Activated CD4-positive, alpha-beta memory T cell treated with anti-CD3 and anti-CD28 coated beads for 36 hours (primary cell): Measurements from ENCODE around the gene METTL14. TPM values are rescaled to one million over a fixed set of nuclear protein-coding genes. Genes with fewer than 3 reads are reported as not detected.

Experiments used
- CTCF ChIA-PET: fragments of 350-600 bp; sonication (Branson Sonifier 250); formaldehyde crosslinking; loops from one replicate; lab custom pipeline; 2021; ENCODE audit warnings: antibody characterized with exemption, inconsistent platforms; lab: Charles Lee
- POLR2A ChIA-PET: fragments of 350-600 bp; sonication (Branson Sonifier 250); formaldehyde crosslinking; loops from one replicate; lab custom pipeline; 2021; ENCODE audit warnings: antibody characterized with exemption; lab: Charles Lee
- DNase-seq: peaks from one replicate; pipeline ENCODE4 v3.0.0-alpha.2; 2020
- H3K27ac Mint-ChIP-seq: one replicate; pipeline ENCODE4 v1.8.0; 2021; ENCODE audit warnings: mixed read lengths
- H3K27me3 Mint-ChIP-seq: one replicate; pipeline ENCODE4 v1.8.0; 2021; ENCODE audit warnings: mixed read lengths
- H3K36me3 Mint-ChIP-seq: one replicate; pipeline ENCODE4 v1.8.0; 2021; ENCODE audit warnings: mixed read lengths
- H3K4me1 Mint-ChIP-seq: one replicate; pipeline ENCODE4 v1.8.0; 2021; ENCODE audit warnings: low read depth, mixed read lengths
- H3K4me3 Mint-ChIP-seq: one replicate; pipeline ENCODE4 v1.8.0; 2021; ENCODE audit warnings: mild to moderate bottlenecking, mixed read lengths
- H3K9me3 Mint-ChIP-seq: one replicate; pipeline ENCODE4 v1.8.0; 2021; ENCODE audit warnings: mixed read lengths
- intact Hi-C: fragments of 100-400 bp; cut with micrococcal nuclease; formaldehyde crosslinking; loops from one replicate; pipeline ENCODE4 v1.15.1; 2023
- total RNA-seq, 2 experiments: library from RNA; stranded (reverse); gene quantifications; one replicate each; pipeline ENCODE4 v1.2.3, GENCODE V29; 2021

Gene METTL14
- total RNA-seq, 2 experiments from 2014 or later: 39.8 to 48.3 TPM

- Mint-ChIP-seq H3K4me3 (no peak overlapping the region), H3K36me3 (peaks cover 32% of the 10 kb centered on the region), H3K27ac (no peak overlapping the region), H3K27me3 (no peaks in the 10 kb centered on the region), H3K9me3 (no peaks in the 10 kb centered on the region), H3K4me1 (no peaks in the 10 kb centered on the region)
- POLR2A ChIA-PET: no interaction called here
- intact Hi-C loops: no loop called here
- CTCF ChIA-PET: interaction anchor here (0.6 to 0.7 kb wide), 2 partner anchors 10 to 837 kb away, joined by 3 to 4 read pairs; no protein-coding TSS in a partner anchor
- DNase-seq: no peak
Measured at GRCh38 chr4:118762155-118762554, 77.0 kb downstream of the METTL14 start.

GRCh38 chr4:118762730-118763477 is 77.7 kb downstream of the METTL14 start:
- Mint-ChIP-seq H3K9me3 (no peaks in the 10 kb centered on the region), H3K27me3 (no peaks in the 10 kb centered on the region), H3K4me3 (no peak overlapping the region), H3K4me1 (no peaks in the 10 kb centered on the region), H3K27ac (no peak overlapping the region), H3K36me3 (peaks cover 34% of the 10 kb centered on the region)
- DNase-seq: no peak
- intact Hi-C loops: no loop called here
- POLR2A ChIA-PET: no interaction called here
- CTCF ChIA-PET: no interaction called here

Other genes with a start within 250 kb of the METTL14 start
- 10 to 100 TPM; 36.2 to 41.0 TPM for gene SEC24D, start 150.7 kb downstream of the METTL14 start, total RNA-seq
- under 1 TPM; 0.12 to 0.19 TPM for gene SYNPO2, start 203.5 kb downstream of the METTL14 start, total RNA-seq